Measurements from ENCODE around the gene U2AF1L4.
"Not testable (repeated sequence)": the region's sequence is repeated elsewhere in the genome, so short reads cannot be mapped to it uniquely, and the experiment has no call there.

Gene U2AF1L4

DNA sequence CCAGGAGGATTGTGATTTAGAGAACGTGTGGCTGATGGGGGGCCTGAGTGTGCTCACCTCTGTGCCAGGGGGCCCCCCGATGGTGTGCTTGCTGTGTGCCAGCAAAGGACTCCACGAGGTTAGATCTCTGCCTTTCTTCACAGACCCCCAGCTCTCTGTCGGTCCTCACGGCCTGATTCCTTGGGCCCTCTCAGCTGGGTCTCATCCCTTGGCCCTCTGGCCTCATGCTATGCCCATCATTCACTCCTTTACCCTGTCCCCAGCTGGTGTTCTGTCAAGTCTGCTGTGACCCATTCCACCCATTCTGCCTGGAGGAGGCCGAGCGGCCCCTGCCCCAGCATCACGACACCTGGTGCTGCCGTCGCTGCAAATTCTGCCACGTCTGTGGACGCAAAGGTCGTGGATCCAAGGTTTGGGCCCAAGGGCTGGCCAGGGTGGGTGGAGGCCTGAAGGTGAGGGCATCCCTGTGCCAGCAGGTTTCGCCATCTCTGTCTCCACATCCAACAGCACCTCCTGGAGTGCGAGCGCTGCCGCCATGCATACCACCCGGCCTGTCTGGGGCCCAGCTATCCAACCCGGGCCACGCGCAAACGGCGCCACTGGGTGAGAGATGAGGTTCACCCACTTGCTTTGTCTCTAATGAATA lies 19.9 kb downstream of the U2AF1L4 start:
- ATAC-seq: no peak
- no peak for TF ChIP-seq TCF4 (CRISPR knock-in tag; IDR thresholded peaks at IDR 0.05; ENCODE audit: borderline replicate concordance)
- no peak for TF ChIP-seq SNAI2 (CRISPR knock-in tag; IDR thresholded peaks at IDR 0.05)
- TF ChIP-seq ZNF565 (CRISPR knock-in tag; conservative IDR thresholded peaks at IDR 0.05; ENCODE audit: low read depth): no peak
- TF ChIP-seq ZNF70 (CRISPR knock-in tag; IDR thresholded peaks at IDR 0.05): no peak
- TF ChIP-seq ESRRG (CRISPR knock-in tag; IDR thresholded peaks at IDR 0.05): no peak
- TF ChIP-seq ISL1 (CRISPR knock-in tag; IDR thresholded peaks at IDR 0.05): no peak
- TF ChIP-seq ZC3H10 (CRISPR knock-in tag; IDR thresholded peaks at IDR 0.05): no peak
- no peak for TF ChIP-seq OSR1 (CRISPR knock-in tag; IDR thresholded peaks at IDR 0.05)
- no peak for TF ChIP-seq GLIS3 (CRISPR knock-in tag; IDR thresholded peaks at IDR 0.05)

DNA sequence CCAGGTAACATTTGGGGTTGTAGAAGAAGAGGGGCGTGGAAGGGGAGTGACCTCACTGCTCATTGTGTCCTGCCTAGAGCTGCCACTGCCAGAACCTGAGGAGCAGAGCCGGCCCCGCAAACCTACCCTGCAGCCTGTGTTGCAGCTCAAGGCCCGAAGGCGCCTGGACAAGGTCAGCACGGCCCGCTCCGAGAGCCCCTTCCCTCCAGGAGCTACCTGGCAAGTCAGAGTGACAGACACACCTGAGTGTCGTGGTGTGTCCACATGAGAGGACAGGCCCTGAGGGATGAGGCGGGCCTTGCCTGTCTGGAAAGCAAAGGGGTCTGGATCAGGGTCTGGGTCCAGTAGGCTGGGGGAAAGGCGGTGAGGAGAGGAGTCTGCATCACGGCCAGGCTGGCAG lies 20.7 kb downstream of the U2AF1L4 start:
- no peak for ATAC-seq

DNA sequence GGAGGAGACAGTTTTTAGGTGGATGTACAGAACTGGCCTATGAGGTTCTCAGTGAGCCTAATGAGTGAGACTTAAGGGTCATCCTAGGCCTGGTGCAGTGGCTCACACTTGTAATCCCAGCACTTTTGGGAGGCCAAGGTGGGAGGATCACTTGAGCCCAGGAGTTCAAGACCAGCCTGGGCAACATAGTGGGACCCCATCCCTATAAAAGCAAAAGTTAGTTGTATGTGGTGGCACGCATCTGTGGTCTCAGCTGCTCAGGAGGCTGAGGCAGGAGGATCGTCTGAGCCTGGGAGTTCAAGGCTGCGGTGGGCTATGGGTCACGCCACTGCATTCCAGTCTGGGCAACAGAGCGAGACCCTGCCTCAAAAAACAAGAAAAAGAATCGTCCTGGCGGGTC lies 21.1 kb downstream of the U2AF1L4 start:
- not testable (repeated sequence) for ATAC-seq

More for the DNA sequence above, 20.7 kb downstream of the U2AF1L4 start:
- TF ChIP-seq OSR1 (CRISPR knock-in tag; IDR thresholded peaks at IDR 0.05): no peak
- no peak for TF ChIP-seq RARB (CRISPR knock-in tag; IDR thresholded peaks at IDR 0.05)
- TF ChIP-seq, protein P1, sequence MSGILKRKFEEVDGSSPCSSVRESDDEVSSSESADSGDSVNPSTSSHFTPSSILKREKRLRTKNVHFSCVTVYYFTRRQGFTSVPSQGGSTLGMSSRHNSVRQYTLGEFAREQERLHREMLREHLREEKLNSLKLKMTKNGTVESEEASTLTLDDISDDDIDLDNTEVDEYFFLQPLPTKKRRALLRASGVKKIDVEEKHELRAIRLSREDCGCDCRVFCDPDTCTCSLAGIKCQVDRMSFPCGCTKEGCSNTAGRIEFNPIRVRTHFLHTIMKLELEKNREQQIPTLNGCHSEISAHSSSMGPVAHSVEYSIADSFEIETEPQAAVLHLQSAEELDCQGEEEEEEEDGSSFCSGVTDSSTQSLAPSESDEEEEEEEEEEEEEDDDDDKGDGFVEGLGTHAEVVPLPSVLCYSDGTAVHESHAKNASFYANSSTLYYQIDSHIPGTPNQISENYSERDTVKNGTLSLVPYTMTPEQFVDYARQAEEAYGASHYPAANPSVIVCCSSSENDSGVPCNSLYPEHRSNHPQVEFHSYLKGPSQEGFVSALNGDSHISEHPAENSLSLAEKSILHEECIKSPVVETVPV (CRISPR knock-in tag; IDR thresholded peaks at IDR 0.05): no peak
- TF ChIP-seq ZNF8 (CRISPR knock-in tag; IDR thresholded peaks at IDR 0.05): no peak
- no peak for TF ChIP-seq CSDC2 (CRISPR knock-in tag; IDR thresholded peaks at IDR 0.05)
- TF ChIP-seq TCF4 (CRISPR knock-in tag; IDR thresholded peaks at IDR 0.05; ENCODE audit: borderline replicate concordance): no peak
- no peak for TF ChIP-seq ESRRG (CRISPR knock-in tag; IDR thresholded peaks at IDR 0.05)
- no peak for TF ChIP-seq ZNF565 (CRISPR knock-in tag; conservative IDR thresholded peaks at IDR 0.05; ENCODE audit: low read depth)
- TF ChIP-seq SNAI2 (CRISPR knock-in tag; IDR thresholded peaks at IDR 0.05): no peak
- TF ChIP-seq, protein P2, sequence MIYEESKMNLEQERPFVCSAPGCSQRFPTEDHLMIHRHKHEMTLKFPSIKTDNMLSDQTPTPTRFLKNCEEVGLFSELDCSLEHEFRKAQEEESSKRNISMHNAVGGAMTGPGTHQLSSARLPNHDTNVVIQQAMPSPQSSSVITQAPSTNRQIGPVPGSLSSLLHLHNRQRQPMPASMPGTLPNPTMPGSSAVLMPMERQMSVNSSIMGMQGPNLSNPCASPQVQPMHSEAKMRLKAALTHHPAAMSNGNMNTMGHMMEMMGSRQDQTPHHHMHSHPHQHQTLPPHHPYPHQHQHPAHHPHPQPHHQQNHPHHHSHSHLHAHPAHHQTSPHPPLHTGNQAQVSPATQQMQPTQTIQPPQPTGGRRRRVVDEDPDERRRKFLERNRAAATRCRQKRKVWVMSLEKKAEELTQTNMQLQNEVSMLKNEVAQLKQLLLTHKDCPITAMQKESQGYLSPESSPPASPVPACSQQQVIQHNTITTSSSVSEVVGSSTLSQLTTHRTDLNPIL (CRISPR knock-in tag; IDR thresholded peaks at IDR 0.05; ENCODE audit: low read depth): no peak
- TF ChIP-seq, protein P3, sequence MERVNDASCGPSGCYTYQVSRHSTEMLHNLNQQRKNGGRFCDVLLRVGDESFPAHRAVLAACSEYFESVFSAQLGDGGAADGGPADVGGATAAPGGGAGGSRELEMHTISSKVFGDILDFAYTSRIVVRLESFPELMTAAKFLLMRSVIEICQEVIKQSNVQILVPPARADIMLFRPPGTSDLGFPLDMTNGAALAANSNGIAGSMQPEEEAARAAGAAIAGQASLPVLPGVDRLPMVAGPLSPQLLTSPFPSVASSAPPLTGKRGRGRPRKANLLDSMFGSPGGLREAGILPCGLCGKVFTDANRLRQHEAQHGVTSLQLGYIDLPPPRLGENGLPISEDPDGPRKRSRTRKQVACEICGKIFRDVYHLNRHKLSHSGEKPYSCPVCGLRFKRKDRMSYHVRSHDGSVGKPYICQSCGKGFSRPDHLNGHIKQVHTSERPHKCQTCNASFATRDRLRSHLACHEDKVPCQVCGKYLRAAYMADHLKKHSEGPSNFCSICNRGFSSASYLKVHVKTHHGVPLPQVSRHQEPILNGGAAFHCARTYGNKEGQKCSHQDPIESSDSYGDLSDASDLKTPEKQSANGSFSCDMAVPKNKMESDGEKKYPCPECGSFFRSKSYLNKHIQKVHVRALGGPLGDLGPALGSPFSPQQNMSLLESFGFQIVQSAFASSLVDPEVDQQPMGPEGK (CRISPR knock-in tag; IDR thresholded peaks at IDR 0.05; ENCODE audit: borderline replicate concordance): no peak
- no peak for TF ChIP-seq TOX (CRISPR knock-in tag; IDR thresholded peaks at IDR 0.05; ENCODE audit: borderline replicate concordance)
- no peak for TF ChIP-seq ARNTL (CRISPR knock-in tag; IDR thresholded peaks at IDR 0.05; ENCODE audit: borderline replicate concordance, low read depth)
- TF ChIP-seq ZFP3 (CRISPR knock-in tag; IDR thresholded peaks at IDR 0.05): no peak

DNA sequence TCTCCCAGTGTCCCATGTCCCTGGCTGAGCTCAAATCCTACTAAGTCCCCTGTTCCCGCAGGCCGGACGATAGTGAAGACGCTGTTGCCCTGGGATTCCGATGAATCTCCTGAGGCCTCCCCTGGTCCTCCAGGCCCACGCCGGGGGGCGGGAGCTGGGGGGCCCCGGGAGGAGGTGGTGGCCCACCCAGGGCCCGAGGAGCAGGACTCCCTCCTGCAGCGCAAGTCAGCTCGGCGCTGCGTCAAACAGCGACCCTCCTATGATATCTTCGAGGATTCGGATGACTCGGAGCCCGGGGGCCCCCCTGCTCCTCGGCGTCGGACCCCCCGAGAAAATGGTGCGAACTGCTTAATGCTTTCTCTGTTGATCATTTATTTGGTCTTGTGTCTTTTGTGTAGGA lies 21.5 kb downstream of the U2AF1L4 start:
- TF ChIP-seq, protein P4, sequence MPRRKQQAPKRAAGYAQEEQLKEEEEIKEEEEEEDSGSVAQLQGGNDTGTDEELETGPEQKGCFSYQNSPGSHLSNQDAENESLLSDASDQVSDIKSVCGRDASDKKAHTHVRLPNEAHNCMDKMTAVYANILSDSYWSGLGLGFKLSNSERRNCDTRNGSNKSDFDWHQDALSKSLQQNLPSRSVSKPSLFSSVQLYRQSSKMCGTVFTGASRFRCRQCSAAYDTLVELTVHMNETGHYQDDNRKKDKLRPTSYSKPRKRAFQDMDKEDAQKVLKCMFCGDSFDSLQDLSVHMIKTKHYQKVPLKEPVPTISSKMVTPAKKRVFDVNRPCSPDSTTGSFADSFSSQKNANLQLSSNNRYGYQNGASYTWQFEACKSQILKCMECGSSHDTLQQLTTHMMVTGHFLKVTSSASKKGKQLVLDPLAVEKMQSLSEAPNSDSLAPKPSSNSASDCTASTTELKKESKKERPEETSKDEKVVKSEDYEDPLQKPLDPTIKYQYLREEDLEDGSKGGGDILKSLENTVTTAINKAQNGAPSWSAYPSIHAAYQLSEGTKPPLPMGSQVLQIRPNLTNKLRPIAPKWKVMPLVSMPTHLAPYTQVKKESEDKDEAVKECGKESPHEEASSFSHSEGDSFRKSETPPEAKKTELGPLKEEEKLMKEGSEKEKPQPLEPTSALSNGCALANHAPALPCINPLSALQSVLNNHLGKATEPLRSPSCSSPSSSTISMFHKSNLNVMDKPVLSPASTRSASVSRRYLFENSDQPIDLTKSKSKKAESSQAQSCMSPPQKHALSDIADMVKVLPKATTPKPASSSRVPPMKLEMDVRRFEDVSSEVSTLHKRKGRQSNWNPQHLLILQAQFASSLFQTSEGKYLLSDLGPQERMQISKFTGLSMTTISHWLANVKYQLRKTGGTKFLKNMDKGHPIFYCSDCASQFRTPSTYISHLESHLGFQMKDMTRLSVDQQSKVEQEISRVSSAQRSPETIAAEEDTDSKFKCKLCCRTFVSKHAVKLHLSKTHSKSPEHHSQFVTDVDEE (CRISPR knock-in tag; IDR thresholded peaks at IDR 0.05): no peak
- TF ChIP-seq PPARA (CRISPR knock-in tag; IDR thresholded peaks at IDR 0.05; ENCODE audit: borderline replicate concordance) (no peak), TCF4 (CRISPR knock-in tag; IDR thresholded peaks at IDR 0.05; ENCODE audit: borderline replicate concordance) (no peak), ZC3H10 (CRISPR knock-in tag; IDR thresholded peaks at IDR 0.05) (no peak), OSR1 (CRISPR knock-in tag; IDR thresholded peaks at IDR 0.05) (no peak), ZFP3 (CRISPR knock-in tag; IDR thresholded peaks at IDR 0.05) (no peak), ESRRG (CRISPR knock-in tag; IDR thresholded peaks at IDR 0.05) (no peak), BACH2 (CRISPR knock-in tag; IDR thresholded peaks at IDR 0.05; ENCODE audit: borderline replicate concordance) (no peak), ARNTL (CRISPR knock-in tag; IDR thresholded peaks at IDR 0.05; ENCODE audit: borderline replicate concordance, low read depth) (no peak)

More for the DNA sequence above, 21.5 kb downstream of the U2AF1L4 start:
- ATAC-seq: no peak
